HG03558 (cell line): Measurements from ENCODE around the gene DENND1A.
"Not testable (repeated sequence)": the region's sequence is repeated elsewhere in the genome, so short reads cannot be mapped to it uniquely, and the experiment has no call there.

Experiments
- ATAC-seq: cut with Tn5 transposase; IDR thresholded peaks from one replicate; pipeline ENCODE4 v1.9.1; 2021; ENCODE audit warnings: moderate number of reproducible peaks; ENCODE audit not compliant: unreplicated experiment; ENCODE audit errors: extremely low read depth

The DENND1A gene

GRCh38 chr9:123412171-123412820 lies 517.6 kb downstream of the DENND1A start:
- no peak for ATAC-seq

DNA sequence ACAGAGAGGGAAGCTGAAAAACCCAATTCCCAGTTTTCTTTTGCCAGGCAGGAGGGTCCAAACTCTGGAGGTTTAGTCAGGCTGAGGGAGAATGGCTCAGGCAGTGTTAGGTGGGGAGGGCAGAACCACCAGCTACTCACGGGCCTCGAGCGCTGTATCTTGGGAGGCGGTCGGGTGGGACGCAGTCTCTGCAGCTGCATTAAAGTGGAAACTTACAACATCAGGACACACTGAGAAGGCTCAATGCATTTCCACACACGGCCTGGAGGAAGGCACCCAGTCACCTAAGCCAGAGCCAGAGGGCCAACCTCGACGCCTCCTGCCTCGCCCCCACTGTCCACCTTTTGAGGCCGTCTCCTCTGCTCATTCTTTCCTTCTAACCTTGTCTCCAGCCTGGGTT lies 518.3 kb downstream of the DENND1A start:
- no peak for ATAC-seq

DNA sequence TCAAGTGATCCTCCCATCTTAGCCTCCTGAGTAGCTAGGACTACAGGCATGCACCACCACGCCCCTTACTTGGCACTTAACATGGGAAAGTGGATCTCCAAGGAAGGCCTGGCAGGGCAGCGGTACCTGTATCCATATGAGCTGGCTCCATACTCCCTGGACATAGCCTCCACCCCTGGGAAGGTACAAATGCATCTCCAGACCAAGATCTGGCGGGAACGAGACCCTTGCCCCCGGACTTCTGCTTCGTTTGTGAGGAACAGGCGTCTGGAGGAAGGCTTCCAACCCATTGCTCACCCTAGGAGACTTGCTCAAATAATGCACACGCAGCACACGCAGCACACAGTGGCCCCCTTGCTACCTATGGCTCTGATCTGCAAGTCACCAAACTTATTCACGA lies 518.7 kb downstream of the DENND1A start:
- ATAC-seq: no peak

DNA sequence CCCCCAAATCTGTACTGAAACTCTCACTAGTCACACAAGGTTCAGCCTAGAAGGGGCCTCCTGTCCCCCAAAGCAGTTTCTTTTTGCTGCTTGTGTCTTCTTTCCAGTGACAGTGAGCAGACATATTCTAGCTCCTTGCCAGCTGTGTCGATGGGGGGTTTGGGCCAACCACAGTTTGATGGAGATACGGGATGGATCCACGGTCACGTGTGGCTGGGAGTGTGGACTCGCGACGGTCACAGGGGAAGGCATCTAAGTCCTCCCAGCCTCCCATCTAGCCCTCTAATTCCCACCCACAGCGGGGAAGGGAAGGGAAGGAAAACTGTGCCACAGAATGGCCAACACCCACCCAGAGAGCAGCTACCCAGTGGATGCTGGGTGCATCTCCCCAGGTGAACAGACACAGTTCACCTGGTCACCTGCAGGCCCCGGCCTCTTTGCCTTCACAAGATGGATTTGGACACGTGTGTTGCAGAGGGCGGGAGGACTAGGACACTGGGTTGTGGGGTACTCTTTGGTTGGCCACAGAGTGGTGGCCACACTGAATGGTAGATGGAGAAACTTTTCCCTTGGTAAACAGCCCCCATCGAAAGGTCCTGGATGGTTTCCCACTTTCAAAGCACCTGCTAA lies 519.5 kb downstream of the DENND1A start:
- ATAC-seq: no peak

GRCh38 chr9:123408313-123409262 lies 521.3 kb downstream of the DENND1A start:
- ATAC-seq: no peak

DNA sequence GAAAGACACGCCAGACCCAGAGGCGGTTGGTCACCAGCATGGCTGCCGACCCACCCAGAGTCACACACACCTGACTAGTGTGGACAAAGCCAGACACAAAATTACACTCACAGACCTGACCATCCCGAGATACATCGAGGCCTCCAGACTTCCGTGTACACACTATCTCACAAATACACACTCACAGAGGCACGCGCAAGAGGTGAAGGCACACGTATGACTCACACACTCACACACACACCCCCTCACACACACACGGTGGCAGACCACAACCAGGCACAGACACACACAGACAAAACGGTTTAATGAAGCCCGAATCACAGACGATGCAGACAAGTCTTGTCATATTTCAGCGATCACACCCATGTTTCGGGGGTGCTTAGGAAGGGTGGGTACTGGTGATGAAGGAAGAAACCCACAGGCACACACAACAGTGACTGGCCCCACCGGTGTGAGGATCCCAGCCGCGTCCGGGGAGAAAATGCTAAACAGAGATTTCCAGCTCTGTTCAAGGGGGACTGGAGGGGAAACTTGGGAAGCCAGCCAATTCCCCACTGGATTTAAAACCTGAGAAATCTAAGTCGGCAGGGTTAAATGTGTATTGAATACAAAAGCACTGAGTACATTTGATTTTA lies 522.6 kb downstream of the DENND1A start:
- no peak for ATAC-seq

GRCh38 chr9:123406691-123407216 lies 523.2 kb downstream of the DENND1A start:
- no peak for ATAC-seq

DNA sequence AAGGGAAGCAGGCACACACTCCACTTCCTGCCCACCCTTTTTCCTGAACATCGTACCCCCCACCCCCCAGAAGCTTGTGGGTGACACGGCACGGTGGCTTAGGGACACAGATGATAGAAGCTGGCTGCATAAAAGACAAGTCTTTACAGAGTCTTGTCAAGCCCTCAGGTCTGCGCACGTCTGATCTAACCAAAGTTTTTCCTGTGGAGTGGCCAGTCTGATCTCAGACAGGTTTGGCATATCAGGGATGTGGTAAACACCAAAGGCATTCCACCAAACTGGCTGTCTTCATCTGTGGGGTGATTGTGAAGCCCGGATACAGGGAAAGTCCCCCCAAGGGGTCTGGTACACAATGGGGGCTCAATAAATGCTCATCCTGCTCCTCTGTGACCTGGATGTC lies 523.9 kb downstream of the DENND1A start:
- no peak for ATAC-seq

DNA sequence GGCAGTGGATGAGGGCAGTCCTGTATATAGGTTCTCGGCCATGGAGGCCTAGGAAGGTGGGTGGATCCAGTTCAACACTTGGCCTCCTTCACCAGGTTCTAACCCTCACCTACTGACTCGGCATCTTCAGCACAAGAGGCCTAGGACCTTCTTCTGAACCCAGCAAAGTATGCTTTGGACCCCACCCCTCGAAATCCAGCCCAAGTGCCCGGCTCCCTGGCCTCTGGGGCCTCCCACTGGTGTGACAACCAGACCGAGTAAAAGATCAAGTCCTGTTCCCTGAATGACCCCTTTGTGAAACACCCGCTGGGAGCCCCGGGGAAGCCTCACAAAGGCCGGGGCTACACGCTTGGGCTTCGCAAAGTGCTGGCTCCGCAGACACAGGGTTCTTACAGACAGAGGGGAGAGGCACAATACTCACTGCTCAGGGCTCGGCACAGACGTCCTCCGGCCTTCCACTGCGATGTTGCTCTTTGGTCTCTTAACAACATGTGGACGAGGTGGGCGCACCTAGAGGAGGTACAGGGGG lies 526.9 kb downstream of the DENND1A start:
- ATAC-seq: no peak

DNA sequence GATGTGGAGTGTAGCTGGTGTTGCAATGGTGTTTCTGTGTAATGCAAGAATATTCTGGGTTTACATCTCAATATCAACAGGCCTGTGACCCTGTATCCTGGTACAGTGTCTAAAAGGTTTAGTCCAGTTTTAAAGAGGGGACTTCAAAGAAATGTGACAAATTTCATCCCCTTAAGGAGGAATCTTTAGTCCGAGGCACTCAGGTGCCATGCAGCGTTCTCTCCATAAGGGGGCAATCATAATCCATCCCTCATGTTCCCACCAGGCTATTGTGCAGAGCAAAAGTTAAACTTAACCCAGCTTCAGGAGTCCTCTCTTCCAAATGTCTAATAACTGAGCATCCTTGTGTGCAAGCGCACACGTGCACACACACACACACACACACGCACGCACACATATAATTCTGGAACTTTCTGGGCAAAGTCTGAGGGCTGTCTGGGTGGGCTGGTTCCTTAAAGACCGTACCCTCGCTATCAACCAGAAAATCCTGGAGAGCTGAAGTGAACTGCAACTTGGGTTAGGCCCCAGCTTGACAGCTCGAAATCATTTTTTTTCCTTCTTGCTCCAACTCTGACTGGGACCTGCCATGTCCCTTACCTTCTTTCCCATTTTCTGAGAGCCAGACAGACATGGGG lies 527.9 kb downstream of the DENND1A start:
- no peak for ATAC-seq

DNA sequence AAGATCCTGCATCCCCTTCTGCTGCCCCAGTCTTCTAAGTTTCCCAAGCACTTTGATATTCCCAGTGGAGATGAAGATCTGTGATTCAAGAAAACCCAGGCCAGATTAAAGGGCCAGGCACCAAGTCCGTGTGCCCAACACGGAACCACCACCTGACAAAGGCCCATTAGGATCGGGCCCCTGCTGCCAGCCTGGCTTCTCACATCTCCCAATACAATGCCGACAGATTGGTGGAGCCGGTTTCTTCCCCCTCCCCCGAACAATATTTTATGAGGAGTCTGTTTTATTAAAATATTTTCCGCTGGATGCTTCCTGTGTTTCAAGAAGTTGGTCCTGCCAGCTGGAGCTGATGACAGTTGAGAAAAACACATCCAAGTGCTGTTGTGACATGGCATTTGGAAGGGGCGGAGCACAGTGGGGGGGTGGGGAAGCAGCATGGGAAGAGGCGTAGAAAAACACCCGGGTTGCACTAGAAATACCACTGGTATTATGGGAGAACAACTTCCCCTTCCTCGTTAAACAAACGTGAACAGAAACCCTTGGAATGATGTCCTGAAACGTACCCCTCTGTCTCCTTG lies 528.9 kb downstream of the DENND1A start:
- no peak for ATAC-seq

- no peak for ATAC-seq
Observed at GRCh38 chr9:123399803-123400378, 530.0 kb downstream of the DENND1A start.

DNA sequence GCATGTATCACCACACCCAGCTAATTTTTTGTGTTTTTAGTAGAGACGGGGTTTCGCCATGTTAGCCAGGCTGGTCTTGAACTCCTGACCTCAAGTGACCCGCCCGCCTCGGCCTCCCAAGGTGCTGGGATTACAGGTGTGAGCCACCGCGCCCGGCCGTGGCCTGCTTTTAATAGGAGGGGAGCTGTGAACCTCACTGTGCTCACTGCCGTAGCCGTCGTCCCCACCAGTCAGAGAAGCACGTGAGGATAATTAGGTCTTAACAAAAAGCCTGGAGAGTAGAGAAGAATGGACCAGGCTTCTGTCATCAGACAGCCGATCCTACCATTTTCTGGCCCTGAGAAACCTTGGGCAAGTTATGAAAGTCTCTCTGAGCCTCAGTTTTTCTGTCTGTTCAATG lies 531.0 kb downstream of the DENND1A start:
- ATAC-seq: not testable (repeated sequence)

GRCh38 chr9:123397975-123398374 lies 532.0 kb downstream of the DENND1A start:
- no peak for ATAC-seq

- ATAC-seq: no peak
Observed at GRCh38 chr9:123395689-123396511, 534.0 kb downstream of the DENND1A start.

GRCh38 chr9:123395276-123395688 lies 534.6 kb downstream of the DENND1A start:
- no peak for ATAC-seq

GRCh38 chr9:123394291-123395235 lies 535.4 kb downstream of the DENND1A start:
- ATAC-seq: no peak
